WERI-Rb-1 (cell line): Measurements from ENCODE around the gene HOXA13.

Source experiments
- DNase-seq: peaks from one replicate; pipeline ENCODE4 v3.0.0-alpha.2; 2020
- H3K27ac ChIP-seq: fragments of 250-450 bp; sonication (Bioruptor Pico); 2 replicates; pipeline ENCODE4 v1.5.1; 2020; ENCODE audit warnings: mild to moderate bottlenecking, moderate library complexity
- H3K27me3 ChIP-seq: fragments of 250-450 bp; sonication (Bioruptor Pico); 2 replicates; pipeline ENCODE4 v1.5.1; 2021; ENCODE audit warnings: mild to moderate bottlenecking, low read depth, moderate library complexity; ENCODE audit not compliant: insufficient read depth, severe bottlenecking
- H3K36me3 ChIP-seq: fragments of 250-450 bp; sonication (Bioruptor Pico); 2 replicates; pipeline ENCODE4 v1.5.1; 2020; ENCODE audit warnings: mild to moderate bottlenecking, moderate library complexity
- H3K4me3 ChIP-seq: 2 replicates; pipeline ENCODE4 v1.5.1; 2011; ENCODE audit warnings: low read depth, mild to moderate bottlenecking, control low read depth, low read length
- H3K9me3 ChIP-seq: fragments of 250-450 bp; sonication (Bioruptor Pico); 2 replicates; pipeline ENCODE4 v1.5.1; 2021; ENCODE audit warnings: mild to moderate bottlenecking, moderate library complexity; ENCODE audit not compliant: severe bottlenecking
- TF ChIP-seq, protein P1 (sequence below): IDR thresholded peaks from 2 replicates; pipeline ENCODE4 v1.5.1; 2011; ENCODE audit warnings: low read depth, mild to moderate bottlenecking, control low read depth, inconsistent platforms, low read length

The HOXA13 gene

DNA sequence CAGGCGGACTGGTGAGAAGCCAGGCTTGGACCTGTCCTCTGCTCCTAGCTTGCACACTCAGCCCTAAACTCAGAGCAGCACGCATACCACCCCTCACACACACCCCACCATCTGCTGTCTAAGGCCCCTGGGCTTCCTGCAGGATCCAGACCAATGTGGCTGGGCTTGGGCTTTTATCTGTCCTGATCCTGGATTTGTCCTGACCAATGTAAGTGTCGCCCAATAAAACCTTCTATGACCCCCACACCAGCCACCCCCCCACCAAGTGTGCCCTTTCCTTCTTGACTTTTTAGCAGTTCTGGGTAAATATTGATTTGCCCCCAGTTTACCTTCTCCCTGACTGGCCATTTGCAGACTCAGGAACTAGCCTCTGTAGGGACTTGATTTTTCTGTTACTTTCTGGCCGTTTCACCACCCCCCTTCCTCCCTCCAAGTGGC is 1.7 kb upstream of the HOXA13 start:
- TF ChIP-seq, protein P1, sequence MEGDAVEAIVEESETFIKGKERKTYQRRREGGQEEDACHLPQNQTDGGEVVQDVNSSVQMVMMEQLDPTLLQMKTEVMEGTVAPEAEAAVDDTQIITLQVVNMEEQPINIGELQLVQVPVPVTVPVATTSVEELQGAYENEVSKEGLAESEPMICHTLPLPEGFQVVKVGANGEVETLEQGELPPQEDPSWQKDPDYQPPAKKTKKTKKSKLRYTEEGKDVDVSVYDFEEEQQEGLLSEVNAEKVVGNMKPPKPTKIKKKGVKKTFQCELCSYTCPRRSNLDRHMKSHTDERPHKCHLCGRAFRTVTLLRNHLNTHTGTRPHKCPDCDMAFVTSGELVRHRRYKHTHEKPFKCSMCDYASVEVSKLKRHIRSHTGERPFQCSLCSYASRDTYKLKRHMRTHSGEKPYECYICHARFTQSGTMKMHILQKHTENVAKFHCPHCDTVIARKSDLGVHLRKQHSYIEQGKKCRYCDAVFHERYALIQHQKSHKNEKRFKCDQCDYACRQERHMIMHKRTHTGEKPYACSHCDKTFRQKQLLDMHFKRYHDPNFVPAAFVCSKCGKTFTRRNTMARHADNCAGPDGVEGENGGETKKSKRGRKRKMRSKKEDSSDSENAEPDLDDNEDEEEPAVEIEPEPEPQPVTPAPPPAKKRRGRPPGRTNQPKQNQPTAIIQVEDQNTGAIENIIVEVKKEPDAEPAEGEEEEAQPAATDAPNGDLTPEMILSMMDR, result no peak
- peaks cover 5% of the 10 kb centered on the region for H3K9me3 ChIP-seq
- no peaks in the 10 kb centered on the region for H3K36me3 ChIP-seq
- no peak overlapping the region for H3K4me3 ChIP-seq
- H3K27me3 ChIP-seq, result peaks cover 92% of the 10 kb centered on the region
- DNase-seq, result no peak
- no peak overlapping the region for H3K27ac ChIP-seq

GRCh38 chr7:27200761-27201579 is 1.1 kb upstream of the HOXA13 start:
- Histone ChIP-seq H3K9me3 (peaks cover 5% of the 10 kb centered on the region), H3K4me3 (peak overlapping the region; percentile 35), H3K27me3 (peaks cover 92% of the 10 kb centered on the region), H3K36me3 (no peaks in the 10 kb centered on the region), H3K27ac (no peak overlapping the region)
- TF ChIP-seq, protein P1, result no peak
- no peak for DNase-seq

DNA sequence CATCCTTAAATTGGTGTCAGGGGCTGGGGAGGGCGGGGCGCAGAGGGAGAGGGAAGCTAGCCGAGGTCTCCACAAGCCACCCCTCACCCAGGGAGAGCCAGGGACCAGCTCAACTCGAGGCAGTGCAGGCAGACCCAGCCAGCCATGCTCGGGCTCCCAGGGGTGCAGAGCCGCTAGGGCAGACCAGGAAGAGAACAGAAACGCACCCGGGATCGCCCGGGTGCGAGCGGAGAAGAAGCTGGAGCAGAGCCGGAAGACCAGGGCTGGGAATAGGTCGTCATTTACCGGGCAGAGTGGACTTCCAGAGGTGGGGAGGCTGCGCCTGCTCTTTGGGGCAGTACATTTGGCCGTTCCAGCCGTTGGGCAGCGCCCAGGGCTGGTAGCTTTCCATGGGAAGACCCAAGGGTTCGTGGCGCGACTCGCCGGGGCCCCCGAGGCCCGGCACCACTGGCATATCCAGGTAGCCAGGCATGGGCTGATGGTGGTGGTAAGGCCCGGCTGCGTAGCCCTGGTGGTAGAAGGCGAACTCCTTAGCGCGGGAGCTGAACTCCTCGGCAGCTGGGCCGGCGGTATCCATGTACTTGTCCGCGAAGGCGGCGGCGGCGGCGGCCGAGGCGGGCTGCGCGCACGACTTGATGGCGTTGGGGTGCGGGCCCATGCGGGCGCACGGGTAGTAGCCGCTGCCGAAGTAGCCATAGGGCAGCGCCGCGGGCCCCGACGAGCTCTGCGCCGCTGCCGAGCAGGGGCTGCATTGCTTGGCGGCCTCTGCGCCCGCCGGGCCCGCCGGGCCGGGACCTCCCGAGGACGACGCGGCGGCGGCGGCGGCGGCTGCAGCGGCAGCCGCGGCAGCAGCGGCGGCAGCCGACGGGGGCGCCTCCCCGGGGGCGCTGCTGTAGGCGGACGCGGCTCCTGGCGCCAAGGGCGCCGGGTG is 755 bp downstream of the HOXA13 start:
- TF ChIP-seq, protein P1, result no peak
- Histone ChIP-seq H3K27me3 (peaks cover 90% of the 10 kb centered on the region), H3K9me3 (peaks cover 5% of the 10 kb centered on the region), H3K36me3 (no peaks in the 10 kb centered on the region), H3K27ac (no peak overlapping the region), H3K4me3 (peak overlapping the region; percentile 12; the same call in 1 of the 2 replicates)
- peak; percentile 29 for DNase-seq

GRCh38 chr7:27198138-27198841 is 1.6 kb downstream of the HOXA13 start:
- H3K27ac ChIP-seq, result no peak overlapping the region
- TF ChIP-seq, protein P1, result no peak
- DNase-seq, result no peak

DNA sequence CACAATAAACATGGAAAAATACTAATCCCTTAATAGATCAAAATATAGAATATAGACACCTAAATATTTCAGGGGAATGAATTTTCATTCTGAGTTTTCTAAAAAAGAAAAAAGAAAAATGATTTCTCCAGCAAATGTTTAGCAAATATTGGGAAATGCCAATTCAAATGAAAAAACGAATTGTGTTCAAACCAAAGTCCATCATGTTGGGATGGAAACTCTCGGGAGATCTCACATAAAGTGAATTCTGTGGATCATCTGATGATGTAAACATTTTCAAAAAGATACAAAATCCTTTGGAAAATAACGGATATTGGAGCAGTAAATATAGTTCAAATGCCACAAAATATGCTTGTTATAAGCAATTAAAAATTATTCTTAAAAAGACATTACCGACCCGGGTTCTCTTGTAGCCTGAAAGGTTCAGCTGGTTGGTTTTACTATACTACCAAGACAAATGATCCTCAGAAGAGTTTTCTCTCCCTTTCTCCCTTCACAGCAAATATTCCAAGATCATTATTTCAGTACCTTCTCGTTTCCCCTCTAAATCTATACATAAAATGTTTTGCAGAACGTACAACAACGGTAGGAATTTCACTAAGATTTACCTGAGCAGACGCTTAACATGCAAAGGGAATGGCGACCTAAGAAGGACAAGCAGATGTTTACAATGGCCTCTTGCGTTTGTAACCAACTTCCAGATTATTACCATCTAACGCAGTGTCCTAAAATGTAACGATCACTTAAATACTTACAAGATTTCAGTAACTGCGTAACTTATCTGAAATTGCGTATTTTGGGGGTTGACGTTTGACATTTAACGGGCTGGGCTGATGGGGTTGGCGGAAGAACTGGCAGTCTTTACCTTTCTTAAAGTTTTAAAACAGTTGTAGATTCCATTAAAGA is 2.5 kb downstream of the HOXA13 start:
- Histone ChIP-seq H3K4me3 (no peak overlapping the region), H3K27me3 (peaks cover 90% of the 10 kb centered on the region), H3K27ac (no peak overlapping the region), H3K9me3 (peaks cover 5% of the 10 kb centered on the region), H3K36me3 (no peaks in the 10 kb centered on the region)
- DNase-seq, result no peak
- TF ChIP-seq, protein P1, result no peak

More at GRCh38 chr7:27198138-27198841, 1.6 kb downstream of the HOXA13 start:
- Histone ChIP-seq H3K27me3 (peaks cover 90% of the 10 kb centered on the region), H3K4me3 (no peak overlapping the region), H3K36me3 (no peaks in the 10 kb centered on the region), H3K9me3 (peaks cover 5% of the 10 kb centered on the region)
